MV-4-11 (cell line): Measurements from ENCODE around the gene TERT.
"Not testable (repeated sequence)": the region's sequence is repeated elsewhere in the genome, so short reads cannot be mapped to it uniquely, and the experiment has no call there.

Experiments
- DNase-seq: peaks from one replicate; lab custom pipeline; 2025; lab: John Stamatoyannopoulos, UW

TERT gene

GRCh38 chr5:1294206-1294834 lies 548 bp downstream of the TERT start:
- DNase-seq: no peak

GRCh38 chr5:1293416-1294205 lies 1.3 kb downstream of the TERT start:
- DNase-seq: no peak

GRCh38 chr5:1292846-1293415 lies 1.9 kb downstream of the TERT start:
- no peak for DNase-seq

- no peak for DNase-seq
Observed at GRCh38 chr5:1292139-1292538, 2.7 kb downstream of the TERT start.

- DNase-seq: no peak
Observed at GRCh38 chr5:1291611-1292080, 3.2 kb downstream of the TERT start.

DNA sequence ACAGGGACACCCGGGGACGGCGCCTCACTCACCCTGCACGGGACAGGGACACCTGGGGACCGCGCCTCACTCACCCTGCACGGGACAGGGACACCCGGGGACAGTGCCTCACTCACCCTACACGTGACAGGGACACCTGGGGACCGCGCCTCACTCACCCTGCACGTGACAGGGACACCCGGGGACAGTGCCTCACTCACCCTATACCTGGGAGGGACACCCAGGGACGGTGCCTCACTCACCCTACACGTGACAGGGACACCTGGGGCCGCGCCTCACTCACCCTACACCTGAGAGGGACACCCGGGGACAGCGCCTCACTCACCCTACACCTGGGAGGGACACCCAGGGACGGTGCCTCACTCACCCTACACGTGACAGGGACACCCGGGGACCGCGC lies 3.9 kb downstream of the TERT start:
- not testable (repeated sequence) for DNase-seq

DNA sequence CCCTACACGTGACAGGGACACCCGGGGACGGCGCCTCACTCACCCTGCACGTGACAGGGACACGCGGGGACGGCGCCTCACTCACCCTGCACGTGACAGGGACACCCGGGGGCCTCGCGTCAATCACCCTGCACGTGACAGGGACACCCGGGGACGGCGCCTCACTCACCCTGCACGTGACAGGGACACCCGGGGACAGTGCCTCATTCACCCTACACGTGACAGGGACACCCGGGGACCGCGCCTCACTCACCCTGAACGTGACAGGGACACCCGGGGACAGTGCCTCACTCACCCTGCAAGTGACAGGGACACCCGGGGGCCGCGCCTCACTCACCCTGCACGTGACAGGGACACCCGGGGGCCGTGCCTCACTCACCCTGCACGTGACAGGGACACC lies 5.3 kb downstream of the TERT start:
- not testable (repeated sequence) for DNase-seq

DNA sequence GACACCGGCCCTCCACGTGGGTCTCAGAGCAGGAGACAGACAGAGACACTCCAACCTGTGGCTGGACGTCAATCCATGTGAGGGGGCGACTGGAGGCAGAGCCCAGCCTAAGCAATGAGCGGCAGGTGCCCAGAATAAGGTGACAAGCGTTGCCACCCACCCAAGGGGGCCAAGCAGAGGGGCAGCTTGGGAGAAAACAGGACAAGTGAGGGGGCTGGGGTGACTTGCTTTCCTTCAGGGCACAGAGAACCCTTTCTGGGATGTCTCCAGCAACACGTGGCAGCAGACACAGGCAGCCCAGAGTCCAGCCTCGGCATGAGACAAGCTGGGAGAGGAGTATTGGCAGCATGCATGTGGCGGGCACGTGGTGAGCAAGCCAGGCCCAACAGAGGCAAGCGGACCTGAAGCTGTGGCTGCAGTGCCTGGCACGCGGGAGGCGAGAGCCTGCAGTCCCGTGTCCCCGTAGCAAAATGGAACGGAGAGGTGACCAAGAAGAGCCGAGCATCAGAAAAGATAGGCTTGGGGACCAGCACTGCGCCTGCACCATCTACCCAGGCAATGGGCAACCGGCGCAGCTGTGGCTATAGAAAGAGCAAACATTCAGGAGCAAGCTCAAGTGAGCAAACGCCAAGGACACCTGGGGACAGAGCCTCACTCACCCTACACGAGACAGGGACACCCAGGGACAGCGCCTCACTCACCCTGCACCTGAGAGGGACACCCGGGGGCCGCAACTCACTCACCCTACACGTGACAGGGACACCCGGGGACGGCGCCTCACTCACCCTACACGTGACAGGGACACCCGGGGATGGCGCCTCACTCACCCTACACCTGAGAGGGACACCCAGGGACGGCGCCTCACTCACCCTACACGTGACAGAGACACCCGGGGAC lies 6.2 kb downstream of the TERT start:
- DNase-seq: no peak

- no peak for DNase-seq
Observed at GRCh38 chr5:1285883-1286291, 9.0 kb downstream of the TERT start.

DNA sequence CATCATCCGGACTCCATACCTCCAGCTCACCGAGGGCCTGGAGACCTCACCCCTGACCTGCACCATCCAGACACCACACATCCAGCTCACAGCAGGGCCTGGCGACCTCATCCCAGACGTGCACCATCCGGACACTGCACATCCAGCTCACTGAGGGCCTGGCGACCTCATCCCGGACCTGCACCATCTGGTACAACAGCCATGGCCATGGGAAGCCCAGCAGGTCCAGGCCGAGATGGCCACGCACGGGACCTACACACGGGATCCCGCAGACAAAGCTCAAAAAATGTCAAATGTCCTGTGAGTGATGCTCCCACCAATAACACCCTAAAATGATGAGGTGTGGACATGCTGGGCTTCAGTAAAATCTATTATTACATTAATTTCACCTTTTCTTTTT lies 9.7 kb downstream of the TERT start:
- DNase-seq: no peak

GRCh38 chr5:1284336-1284970 lies 10.4 kb downstream of the TERT start:
- not testable (repeated sequence) for DNase-seq

DNA sequence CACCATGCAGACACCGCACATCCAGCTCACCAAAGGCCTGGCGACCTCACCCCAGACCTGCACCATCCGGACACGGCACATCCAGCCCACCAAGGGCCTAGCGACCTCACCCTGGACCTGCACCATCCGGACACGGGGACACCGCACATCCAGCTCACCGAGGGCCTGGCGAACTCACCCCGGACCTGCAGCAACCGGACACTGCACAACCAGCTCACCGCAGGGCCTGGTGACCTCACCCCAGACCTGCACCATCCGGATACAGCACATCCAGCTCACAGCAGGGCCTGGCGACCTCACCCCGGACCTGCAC lies 11.2 kb downstream of the TERT start:
- not testable (repeated sequence) for DNase-seq

GRCh38 chr5:1282993-1283728 lies 11.7 kb downstream of the TERT start:
- not testable (repeated sequence) for DNase-seq

- no peak for DNase-seq
Observed at GRCh38 chr5:1282131-1282992, 12.5 kb downstream of the TERT start.

- no peak for DNase-seq
Observed at GRCh38 chr5:1281038-1281882, 13.6 kb downstream of the TERT start.

DNA sequence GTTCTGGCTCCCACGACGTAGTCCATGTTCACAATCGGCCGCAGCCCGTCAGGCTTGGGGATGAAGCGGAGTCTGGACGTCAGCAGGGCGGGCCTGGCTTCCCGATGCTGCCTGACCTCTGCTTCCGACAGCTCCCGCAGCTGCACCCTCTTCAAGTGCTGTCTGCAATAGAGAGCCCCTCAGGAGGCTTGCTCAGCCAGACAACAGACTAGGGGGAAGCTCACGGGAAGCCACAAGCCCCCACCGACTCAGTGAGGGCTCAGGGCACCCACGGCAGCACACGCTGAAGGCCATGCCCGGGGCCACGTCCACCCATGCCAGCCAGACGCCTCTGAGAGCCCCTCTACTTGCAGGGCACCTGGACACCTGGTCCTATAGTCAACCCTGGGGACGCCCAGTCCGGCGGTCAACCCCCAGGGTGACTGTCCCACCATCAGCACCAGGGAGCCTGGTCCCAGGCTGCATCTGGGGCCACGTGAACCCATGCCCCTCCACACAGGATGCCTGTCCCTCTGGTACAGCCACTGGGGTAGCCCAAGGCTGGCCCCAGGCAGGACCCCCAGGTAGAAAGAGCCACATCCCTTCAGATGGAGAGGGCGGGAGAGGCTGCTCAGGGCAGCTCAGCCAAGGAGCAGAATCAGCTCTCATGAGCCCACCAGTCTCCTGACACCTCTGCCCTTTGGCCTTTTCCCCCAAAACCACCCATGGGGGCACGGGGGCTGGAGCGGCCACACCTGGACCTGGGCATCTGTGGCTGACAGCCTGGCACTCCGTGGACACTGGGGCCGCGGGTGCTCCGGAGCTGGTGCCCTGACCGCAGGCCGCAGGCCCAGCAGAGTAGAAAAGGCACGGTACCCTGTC lies 14.5 kb downstream of the TERT start:
- DNase-seq: no peak

DNA sequence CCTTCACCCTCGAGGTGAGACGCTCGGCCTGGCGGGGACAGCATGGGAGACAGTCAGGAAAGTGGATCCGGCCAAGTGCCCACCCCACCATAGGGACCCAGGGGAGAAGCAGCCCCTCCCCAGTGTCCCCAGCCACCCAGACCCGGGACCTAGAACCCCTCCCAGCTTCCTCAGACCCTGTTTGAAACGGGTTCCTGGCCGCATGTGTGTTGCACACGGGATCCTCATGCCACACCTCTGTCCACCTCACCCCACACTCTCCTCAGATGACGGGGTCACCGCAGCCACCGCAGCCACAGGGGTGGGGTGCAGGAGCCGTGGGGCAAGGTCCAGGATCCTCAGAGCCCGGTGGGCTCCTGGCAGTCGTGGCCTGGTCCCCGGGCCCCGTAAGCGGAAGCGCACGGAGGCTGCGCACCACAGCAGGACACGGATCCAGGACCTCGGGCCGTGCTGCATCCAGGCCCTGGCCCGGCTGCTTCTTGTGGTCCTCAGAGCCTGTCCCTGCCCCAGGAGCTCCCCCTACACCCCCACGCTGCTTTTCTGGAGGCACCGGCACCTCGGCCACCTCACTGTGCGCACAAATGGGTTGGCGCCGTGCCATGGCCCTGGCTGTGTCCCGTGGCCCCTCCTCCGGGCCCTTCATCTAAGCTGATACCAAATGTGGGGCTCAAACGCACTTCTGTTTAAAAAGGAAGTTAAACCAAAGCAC lies 15.3 kb downstream of the TERT start:
- DNase-seq: no peak
